Measurements from ENCODE around the gene SAMSN1. TPM values are rescaled to one million over a fixed set of nuclear protein-coding genes. Genes with fewer than 3 reads are reported as not detected.

SAMSN1 gene
- total and polyA plus RNA-seq, 2 experiments from 2014 or later = 3.2 to 5.4 TPM

DNA sequence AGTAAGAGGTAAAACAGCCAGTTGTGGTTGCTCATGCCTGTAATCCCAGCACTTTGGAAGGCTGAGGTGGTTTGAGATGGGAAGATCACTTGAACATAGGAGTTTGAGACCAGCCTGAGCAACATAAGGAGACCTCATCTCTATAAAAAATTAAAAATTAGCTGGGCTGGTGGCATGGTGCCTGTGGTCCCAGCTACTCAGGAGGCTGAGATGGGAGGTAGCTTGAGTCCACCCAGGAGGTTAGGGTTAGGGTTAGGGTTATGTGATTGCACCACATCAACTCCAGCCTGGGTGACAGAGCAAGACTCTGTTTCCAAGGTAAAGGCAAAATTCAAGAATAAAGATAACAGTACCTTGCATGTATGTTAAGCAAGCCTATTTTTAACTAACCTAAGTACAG is 3.5 kb downstream of the SAMSN1 start:
- Mint-ChIP-seq H3K27me3 (ENCODE audit: insufficient read depth, low read depth, poor library complexity) (no peaks in the 10 kb centered on the region), H3K27ac (no peak overlapping the region), H3K4me1 (no peaks in the 10 kb centered on the region), H3K9me3 (peaks cover 4% of the 10 kb centered on the region; the same call in 1 of the 3 replicates), H3K36me3 (ENCODE audit: low read depth) (no peaks in the 10 kb centered on the region), H3K4me3 (no peak overlapping the region)
- H3K9me2 ChIP-seq (ENCODE audit: insufficient read depth) = no peaks in the 10 kb centered on the region
- no peak overlapping the region for H3K4me3 ChIP-seq
- ATAC-seq = no peak
- H3K27me3 ChIP-seq (ENCODE audit: insufficient read depth) = no peaks in the 10 kb centered on the region
- TF ChIP-seq REST (IDR thresholded peaks at IDR 0.05; ENCODE audit: unreplicated experiment) = no peak
- no peak for TF ChIP-seq ZNF114 (CRISPR knock-in tag; IDR thresholded peaks at IDR 0.05)
- TF ChIP-seq EZH2phosphoT487 (IDR thresholded peaks at IDR 0.05; ENCODE audit: unreplicated experiment) = no peak
- TF ChIP-seq STAT1 (IDR thresholded peaks at IDR 0.05; ENCODE audit: unreplicated experiment) = no peak
- TF ChIP-seq POLR2AphosphoS5 (IDR thresholded peaks at IDR 0.05; ENCODE audit: low read depth) = no peak
- TF ChIP-seq, protein P1, sequence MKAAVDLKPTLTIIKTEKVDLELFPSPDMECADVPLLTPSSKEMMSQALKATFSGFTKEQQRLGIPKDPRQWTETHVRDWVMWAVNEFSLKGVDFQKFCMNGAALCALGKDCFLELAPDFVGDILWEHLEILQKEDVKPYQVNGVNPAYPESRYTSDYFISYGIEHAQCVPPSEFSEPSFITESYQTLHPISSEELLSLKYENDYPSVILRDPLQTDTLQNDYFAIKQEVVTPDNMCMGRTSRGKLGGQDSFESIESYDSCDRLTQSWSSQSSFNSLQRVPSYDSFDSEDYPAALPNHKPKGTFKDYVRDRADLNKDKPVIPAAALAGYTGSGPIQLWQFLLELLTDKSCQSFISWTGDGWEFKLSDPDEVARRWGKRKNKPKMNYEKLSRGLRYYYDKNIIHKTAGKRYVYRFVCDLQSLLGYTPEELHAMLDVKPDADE (IDR thresholded peaks at IDR 0.05) = no peak
- TF ChIP-seq ZNF331 (CRISPR knock-in tag; IDR thresholded peaks at IDR 0.05; ENCODE audit: low read depth) = no peak
- TF ChIP-seq JUNB (IDR thresholded peaks at IDR 0.05; ENCODE audit: unreplicated experiment) = no peak
- no peak overlapping the region for H3K4me2 ChIP-seq
- H2AFZ ChIP-seq = no peak overlapping the region
- no peak for DNase-seq (ENCODE audit: low spot score)
- H4K20me1 ChIP-seq (replicated peaks; ENCODE audit: insufficient read depth) = no peaks in the 10 kb centered on the region
- no peaks in the 10 kb centered on the region for H3F3A ChIP-seq (replicated peaks; ENCODE audit: low read depth)
- H3K36me3 ChIP-seq (ENCODE audit: insufficient read depth) = no peaks in the 10 kb centered on the region
- H3K79me2 ChIP-seq (replicated peaks; ENCODE audit: insufficient read depth) = no peaks in the 10 kb centered on the region
- H3K4me1 ChIP-seq (ENCODE audit: insufficient read depth) = no peaks in the 10 kb centered on the region
- H3K27ac ChIP-seq (ENCODE audit: low read depth) = no peak overlapping the region

- DNase-seq (ENCODE audit: low spot score) (no peak), ATAC-seq (no peak)
- Mint-ChIP-seq H3K27ac (no peak overlapping the region), H3K4me3 (no peak overlapping the region), H3K4me1 (no peaks in the 10 kb centered on the region), H3K9me3 (peaks cover 4% of the 10 kb centered on the region; the same call in 1 of the 3 replicates), H3K27me3 (ENCODE audit: insufficient read depth, low read depth, poor library complexity) (no peaks in the 10 kb centered on the region), H3K36me3 (ENCODE audit: low read depth) (no peaks in the 10 kb centered on the region; the same call in 2 of the 3 replicates)
- Histone ChIP-seq H3K4me2 (no peak overlapping the region), H3K9me2 (ENCODE audit: insufficient read depth) (no peaks in the 10 kb centered on the region), H4K20me1 (replicated peaks; ENCODE audit: insufficient read depth) (no peaks in the 10 kb centered on the region), H3K79me2 (replicated peaks; ENCODE audit: insufficient read depth) (no peaks in the 10 kb centered on the region), H2AFZ (no peak overlapping the region), H3F3A (replicated peaks; ENCODE audit: low read depth) (no peaks in the 10 kb centered on the region), H3K27me3 (ENCODE audit: insufficient read depth) (no peaks in the 10 kb centered on the region), H3K4me3 (no peak overlapping the region), H3K4me1 (ENCODE audit: insufficient read depth) (no peaks in the 10 kb centered on the region), H3K27ac (ENCODE audit: low read depth) (no peak overlapping the region), H3K36me3 (ENCODE audit: insufficient read depth) (no peaks in the 10 kb centered on the region)
- TF ChIP-seq, protein P2, sequence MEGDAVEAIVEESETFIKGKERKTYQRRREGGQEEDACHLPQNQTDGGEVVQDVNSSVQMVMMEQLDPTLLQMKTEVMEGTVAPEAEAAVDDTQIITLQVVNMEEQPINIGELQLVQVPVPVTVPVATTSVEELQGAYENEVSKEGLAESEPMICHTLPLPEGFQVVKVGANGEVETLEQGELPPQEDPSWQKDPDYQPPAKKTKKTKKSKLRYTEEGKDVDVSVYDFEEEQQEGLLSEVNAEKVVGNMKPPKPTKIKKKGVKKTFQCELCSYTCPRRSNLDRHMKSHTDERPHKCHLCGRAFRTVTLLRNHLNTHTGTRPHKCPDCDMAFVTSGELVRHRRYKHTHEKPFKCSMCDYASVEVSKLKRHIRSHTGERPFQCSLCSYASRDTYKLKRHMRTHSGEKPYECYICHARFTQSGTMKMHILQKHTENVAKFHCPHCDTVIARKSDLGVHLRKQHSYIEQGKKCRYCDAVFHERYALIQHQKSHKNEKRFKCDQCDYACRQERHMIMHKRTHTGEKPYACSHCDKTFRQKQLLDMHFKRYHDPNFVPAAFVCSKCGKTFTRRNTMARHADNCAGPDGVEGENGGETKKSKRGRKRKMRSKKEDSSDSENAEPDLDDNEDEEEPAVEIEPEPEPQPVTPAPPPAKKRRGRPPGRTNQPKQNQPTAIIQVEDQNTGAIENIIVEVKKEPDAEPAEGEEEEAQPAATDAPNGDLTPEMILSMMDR (conservative IDR thresholded peaks at IDR 0.05; ENCODE audit: low read depth in 2 of 2) = no peak
- TF ChIP-seq POLR2AphosphoS5 (IDR thresholded peaks at IDR 0.05; ENCODE audit: low read depth) = no peak
- TF ChIP-seq, protein P1 (IDR thresholded peaks at IDR 0.05) = no peak
- no peak for TF ChIP-seq STAT1 (IDR thresholded peaks at IDR 0.05; ENCODE audit: unreplicated experiment)
- no peak for TF ChIP-seq ZNF114 (CRISPR knock-in tag; IDR thresholded peaks at IDR 0.05)
- no peak for TF ChIP-seq JUNB (IDR thresholded peaks at IDR 0.05; ENCODE audit: unreplicated experiment)
- TF ChIP-seq REST (IDR thresholded peaks at IDR 0.05; ENCODE audit: unreplicated experiment) = no peak
- no peak for TF ChIP-seq CREB1 (CRISPR knock-in tag; IDR thresholded peaks at IDR 0.05; ENCODE audit: low read depth)
Measured at GRCh38 chr21:14541841-14542490, 4.1 kb downstream of the SAMSN1 start.
